Omental fat pad (tissue), 4 donors: ENCODE measurements around the gene BLNK. TPM values are rescaled to one million over a fixed set of nuclear protein-coding genes. Genes with fewer than 3 reads are reported as not detected.

ENCODE experiments used
- ATAC-seq: fragments of 150-250 bp; one replicate; pipeline ENCODE4 v1.9.1; 2016; ENCODE audit warnings: mild to moderate bottlenecking, moderate library complexity; ENCODE audit not compliant: low FRiP score
- DNase-seq: peaks from one replicate; pipeline ENCODE4 v3.0.0-alpha.2; 2019; ENCODE audit warnings: low spot score
- total RNA-seq, 4 donors: library from RNA; depleted of rRNA; stranded (reverse); fragments of >200 nt; gene quantifications; one replicate each; pipeline ENCODE4 v1.1.0, GENCODE V29; 2016
- TF ChIP-seq, protein P1 (sequence below), 3 donors: fragments of 450-650 bp; IDR thresholded peaks; one replicate each; pipeline ENCODE4 v1.5.1; 2016 to 2017; ENCODE audit warnings: antibody characterized with exemption in 3 of 3, mild to moderate bottlenecking in 3 of 3, moderate library complexity in 2 of 3

BLNK gene
- total RNA-seq, 4 donors from 2014 or later, result 0.48 to 5.3 (median 3.2) TPM

DNA sequence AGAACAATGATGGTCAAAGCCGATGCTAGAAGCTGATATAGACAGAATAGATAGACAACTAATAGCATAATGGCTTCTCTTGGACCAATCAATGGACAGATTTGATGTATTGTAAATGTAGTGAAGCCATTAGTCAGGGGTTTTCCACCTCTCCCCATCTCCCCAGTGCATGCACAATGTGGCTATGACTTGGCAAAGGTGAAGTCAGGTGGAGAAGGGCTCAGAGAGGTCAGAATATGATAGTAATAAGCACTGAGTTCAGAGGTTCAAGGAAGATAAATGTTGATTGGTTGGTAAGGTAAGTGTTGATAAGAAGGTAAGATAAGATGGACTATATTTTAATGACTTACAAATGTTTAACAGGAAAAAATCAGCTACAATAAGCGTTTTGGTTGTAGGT is 28.5 kb downstream of the BLNK start:
- ATAC-seq, result no peak
- no peak for DNase-seq
- TF ChIP-seq, protein P1, sequence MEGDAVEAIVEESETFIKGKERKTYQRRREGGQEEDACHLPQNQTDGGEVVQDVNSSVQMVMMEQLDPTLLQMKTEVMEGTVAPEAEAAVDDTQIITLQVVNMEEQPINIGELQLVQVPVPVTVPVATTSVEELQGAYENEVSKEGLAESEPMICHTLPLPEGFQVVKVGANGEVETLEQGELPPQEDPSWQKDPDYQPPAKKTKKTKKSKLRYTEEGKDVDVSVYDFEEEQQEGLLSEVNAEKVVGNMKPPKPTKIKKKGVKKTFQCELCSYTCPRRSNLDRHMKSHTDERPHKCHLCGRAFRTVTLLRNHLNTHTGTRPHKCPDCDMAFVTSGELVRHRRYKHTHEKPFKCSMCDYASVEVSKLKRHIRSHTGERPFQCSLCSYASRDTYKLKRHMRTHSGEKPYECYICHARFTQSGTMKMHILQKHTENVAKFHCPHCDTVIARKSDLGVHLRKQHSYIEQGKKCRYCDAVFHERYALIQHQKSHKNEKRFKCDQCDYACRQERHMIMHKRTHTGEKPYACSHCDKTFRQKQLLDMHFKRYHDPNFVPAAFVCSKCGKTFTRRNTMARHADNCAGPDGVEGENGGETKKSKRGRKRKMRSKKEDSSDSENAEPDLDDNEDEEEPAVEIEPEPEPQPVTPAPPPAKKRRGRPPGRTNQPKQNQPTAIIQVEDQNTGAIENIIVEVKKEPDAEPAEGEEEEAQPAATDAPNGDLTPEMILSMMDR (IDR thresholded peaks at IDR 0.05), result no peak

DNA sequence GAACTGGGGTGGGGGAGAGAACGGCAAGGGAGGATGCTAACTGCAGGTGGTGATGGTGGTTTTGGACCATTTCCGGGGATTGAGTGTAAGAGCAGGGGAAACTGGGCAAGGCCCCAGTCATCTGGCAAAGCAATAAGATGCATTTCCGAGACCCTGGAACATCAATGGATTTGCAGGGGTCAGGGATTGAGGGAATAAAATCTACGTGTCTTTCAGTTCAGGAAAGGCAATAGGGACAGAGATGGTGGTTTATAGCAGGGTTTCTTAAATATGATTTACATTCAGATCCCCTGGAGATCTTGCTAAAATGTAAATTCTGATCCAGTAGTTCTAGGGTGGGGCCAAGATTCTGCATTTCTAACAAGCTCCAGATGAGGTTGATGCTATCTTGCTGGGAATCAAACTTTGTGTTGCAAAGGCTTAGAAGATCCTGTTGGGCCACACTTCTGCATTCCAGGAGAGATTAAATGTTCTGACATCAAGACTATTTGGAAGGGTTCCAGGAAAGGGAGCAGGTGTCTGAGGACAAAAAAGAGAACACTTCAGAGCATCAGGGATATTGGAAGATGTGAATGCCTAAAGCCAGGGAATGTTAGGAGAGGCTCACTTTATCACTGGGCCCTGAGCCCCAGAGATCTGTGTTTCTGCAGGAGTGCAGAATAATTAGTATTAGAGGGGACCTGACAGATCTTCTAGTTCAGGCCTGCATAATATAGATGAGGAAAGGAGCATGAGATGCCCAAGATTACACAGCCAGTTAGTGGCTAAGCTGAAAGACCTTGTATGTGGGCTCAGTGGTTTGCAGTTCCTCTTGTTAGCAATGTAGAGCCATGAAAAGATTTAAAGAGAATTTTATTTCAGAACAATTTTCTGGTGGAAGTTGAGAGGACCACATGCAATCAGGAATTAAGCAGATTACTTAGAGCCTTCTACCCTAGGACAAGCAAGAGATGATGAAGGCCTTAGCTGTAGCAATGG is 32.4 kb downstream of the BLNK start:
- ATAC-seq (no peak), DNase-seq (no peak)
- TF ChIP-seq, protein P1 (IDR thresholded peaks at IDR 0.05), result no peak

DNA sequence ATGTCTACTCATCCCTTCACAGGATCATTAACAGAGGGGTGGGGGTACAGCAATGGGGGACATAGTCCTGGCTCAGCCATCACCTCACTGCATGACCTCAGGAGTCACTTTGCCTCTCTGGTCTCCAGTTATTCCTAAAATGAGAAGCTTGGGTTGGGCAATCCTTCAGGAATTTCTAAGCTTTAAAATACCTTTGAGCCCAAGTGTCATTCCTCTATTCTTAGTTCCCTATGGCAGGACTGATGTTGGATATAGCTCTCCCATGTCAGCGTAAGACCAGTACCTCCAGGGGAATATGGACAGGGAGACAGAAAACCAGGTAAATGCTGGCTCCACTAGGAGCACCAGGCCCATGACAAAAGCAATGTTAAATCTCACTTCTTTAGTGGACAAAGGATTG is 34.5 kb downstream of the BLNK start:
- ATAC-seq (no peak), DNase-seq (no peak)
- TF ChIP-seq, protein P1 (IDR thresholded peaks at IDR 0.05), result no peak

DNA sequence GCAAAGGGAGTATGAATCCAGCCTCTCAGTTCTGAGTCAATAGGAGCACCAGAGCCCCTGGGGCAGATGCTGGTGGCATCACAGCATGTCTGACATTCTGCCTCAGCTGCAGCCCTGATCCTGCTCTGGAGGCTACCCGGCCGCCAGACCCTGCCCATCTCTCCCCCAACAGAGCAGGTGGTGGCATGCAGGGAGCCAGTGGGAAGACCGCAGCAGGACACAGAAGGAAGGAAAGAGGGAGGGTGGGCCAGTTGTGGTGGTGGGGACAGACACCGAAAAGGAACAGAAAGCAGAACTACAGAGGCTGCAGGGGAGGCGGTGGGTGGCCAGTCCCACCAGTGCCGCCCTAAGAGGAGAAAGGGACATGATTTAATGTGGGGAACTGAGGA is 35.3 kb downstream of the BLNK start:
- DNase-seq, result no peak

DNA sequence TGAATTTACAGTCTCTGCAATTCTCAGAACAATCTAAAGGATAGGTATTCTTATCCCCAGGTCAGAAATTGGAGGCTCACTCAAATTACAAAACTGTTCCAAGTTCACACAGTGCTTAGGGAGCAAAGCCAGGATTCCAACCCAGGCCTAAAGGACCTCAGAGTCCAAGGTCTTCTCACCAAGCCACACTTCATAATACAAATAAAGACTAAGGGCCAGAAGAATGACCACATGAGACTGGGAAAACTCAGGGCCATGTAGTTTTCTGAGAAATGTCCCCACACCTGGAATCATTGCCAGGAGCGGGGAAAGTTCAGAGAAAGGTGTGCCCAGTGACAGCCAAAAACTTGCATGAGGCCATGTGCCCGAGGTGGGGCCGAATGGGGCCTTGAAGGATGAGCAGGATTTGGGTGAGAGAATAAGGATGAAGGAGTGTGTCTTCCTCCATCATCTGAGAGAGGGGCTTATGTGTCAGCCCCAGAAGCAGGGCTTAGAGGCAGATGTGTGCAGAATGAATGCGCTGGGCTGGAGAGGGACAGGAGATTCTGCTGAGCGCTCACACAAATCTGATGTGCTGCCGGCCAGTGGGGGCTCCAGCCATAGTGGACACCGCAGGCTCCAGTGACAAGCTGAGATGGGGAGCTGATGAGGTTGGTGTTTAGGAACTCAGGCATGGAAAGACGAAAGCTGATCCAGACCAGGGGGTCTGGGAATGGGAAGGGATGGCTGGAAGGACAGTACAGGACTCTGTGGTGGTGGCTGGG is 35.9 kb downstream of the BLNK start:
- DNase-seq (no peak), ATAC-seq (no peak)
- TF ChIP-seq, protein P1 (IDR thresholded peaks at IDR 0.05), result no peak

More for the DNA sequence above, 35.3 kb downstream of the BLNK start:
- TF ChIP-seq, protein P1 (IDR thresholded peaks at IDR 0.05), result no peak
- ATAC-seq, result no peak

DNA sequence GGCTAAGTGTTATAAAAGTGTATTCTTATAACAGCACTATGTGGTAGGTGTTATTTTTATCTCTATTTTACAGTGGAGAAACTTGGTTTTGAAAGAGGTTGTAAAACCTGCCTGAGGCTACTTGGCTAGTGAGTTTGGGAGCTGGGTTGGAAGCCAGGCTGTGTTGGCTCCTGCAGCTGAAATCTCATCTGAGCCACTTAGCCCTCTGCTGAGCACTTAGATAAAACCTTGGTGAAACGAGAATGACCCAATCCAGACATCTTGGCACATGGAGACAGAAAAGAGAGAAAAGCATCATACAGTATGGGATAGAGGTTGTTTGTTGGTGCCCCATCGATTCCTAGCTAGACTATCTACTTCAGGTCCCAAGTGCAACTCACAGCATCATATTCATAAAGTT is 37.4 kb downstream of the BLNK start:
- ATAC-seq, result no peak
- no peak for DNase-seq
- TF ChIP-seq, protein P1 (IDR thresholded peaks at IDR 0.05), result no peak
